Testis (tissue), 3 donors: Measurements from ENCODE around the gene SHROOM2. TPM values are rescaled to one million over a fixed set of nuclear protein-coding genes. Genes with fewer than 3 reads are reported as not detected.

Experiments
- DNase-seq: peaks from one replicate; pipeline ENCODE4 v3.0.0-alpha.2; 2019
- H3K27ac ChIP-seq, 2 donors: fragments of 200-600 bp; sonication (generic); one replicate each; pipeline ENCODE4 v1.5.1; 2019
- H3K27me3 ChIP-seq: fragments of 200-600 bp; sonication (generic); one replicate; pipeline ENCODE4 v1.5.1; 2019
- H3K36me3 ChIP-seq: fragments of 200-600 bp; sonication (generic); one replicate; pipeline ENCODE4 v1.5.1; 2017; ENCODE audit warnings: low read depth; ENCODE audit errors: missing control alignments
- H3K4me1 ChIP-seq: fragments of 200-600 bp; sonication (generic); one replicate; pipeline ENCODE4 v1.5.1; 2019
- H3K4me3 ChIP-seq, 2 donors: fragments of 200-600 bp; sonication (generic); one replicate each; pipeline ENCODE4 v1.5.1; 2017 to 2019
- H3K9me3 ChIP-seq: fragments of 200-600 bp; sonication (generic); one replicate; pipeline ENCODE4 v1.5.1; 2017
- POLR2A ChIP-seq: fragments of 450-650 bp; IDR thresholded peaks from one replicate; pipeline ENCODE4 v1.6.1; 2017; ENCODE audit warnings: antibody characterized with exemption, mild to moderate bottlenecking, moderate library complexity
- WGBS, 2 donors: methylation state at CpG; one replicate each; pipeline ENCODE4 v1.1.5; 2018; 5-methylcytosine and 5-hydroxymethylcytosine counted together
- intact Hi-C: fragments of 100-400 bp; cut with DNase I; formaldehyde crosslinking; loops from one replicate; pipeline ENCODE4 v1.15.1; 2023; ENCODE audit warnings: low total_unique reads
- polyA plus RNA-seq: library from polyadenylated mRNA; stranded (reverse); fragments of 350-450 nt; fragmentation: Illumina TruSeq; extraction: RNeasy Lipid Tissue Mini Kit (QIAGEN cat#74804); gene quantifications from one replicate; pipeline ENCODE4 v1.2.3, GENCODE V29; 2014; ENCODE audit warnings: low read depth, low replicate concordance; ENCODE audit not compliant: insufficient read depth
- total RNA-seq, 2 donors: library from RNA; depleted of rRNA; stranded (reverse); fragments of >200 nt; gene quantifications; one replicate each; pipeline ENCODE4 v1.2.3, GENCODE V29; 2016
- TF ChIP-seq, protein P1 (sequence below), 3 experiments: fragments of 450-650 bp in 2 of 3; fragments of 200-600 bp in 1 of 3; sonication (generic) in 1 of 3; IDR thresholded peaks; one replicate each; pipeline ENCODE4 v1.5.1; 2016 to 2019; ENCODE audit warnings: antibody characterized with exemption in 3 of 3, mild to moderate bottlenecking in 2 of 3, moderate library complexity in 1 of 3

Gene SHROOM2
- total and polyA plus RNA-seq, 3 donors from 2014 or later = 8.2 to 46.0 (median 22.1) TPM

DNA sequence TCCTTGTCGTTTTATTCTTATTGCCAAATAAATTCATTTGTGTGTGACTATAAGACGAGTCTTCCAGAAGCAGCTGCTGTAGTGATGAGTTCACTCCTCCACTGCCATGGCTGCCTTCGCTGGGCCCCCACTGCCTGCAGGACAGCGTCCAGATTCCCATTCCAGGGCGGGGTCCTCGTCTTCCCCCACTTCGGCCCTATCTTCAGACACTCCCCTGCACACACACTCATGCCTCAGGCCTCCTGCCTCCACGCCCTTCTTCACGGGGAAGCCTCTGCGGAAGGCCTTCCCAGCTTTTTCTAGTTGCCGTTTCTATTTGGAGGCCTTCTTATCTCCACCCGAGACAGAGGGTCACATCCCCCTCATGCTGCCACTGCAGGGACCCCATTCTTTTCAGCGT is 80.4 kb downstream of the SHROOM2 start:
- no peaks in the 10 kb centered on the region for H3K9me3 ChIP-seq
- DNase-seq = peak; percentile 31
- TF ChIP-seq POLR2A = no peak
- TF ChIP-seq, protein P1, sequence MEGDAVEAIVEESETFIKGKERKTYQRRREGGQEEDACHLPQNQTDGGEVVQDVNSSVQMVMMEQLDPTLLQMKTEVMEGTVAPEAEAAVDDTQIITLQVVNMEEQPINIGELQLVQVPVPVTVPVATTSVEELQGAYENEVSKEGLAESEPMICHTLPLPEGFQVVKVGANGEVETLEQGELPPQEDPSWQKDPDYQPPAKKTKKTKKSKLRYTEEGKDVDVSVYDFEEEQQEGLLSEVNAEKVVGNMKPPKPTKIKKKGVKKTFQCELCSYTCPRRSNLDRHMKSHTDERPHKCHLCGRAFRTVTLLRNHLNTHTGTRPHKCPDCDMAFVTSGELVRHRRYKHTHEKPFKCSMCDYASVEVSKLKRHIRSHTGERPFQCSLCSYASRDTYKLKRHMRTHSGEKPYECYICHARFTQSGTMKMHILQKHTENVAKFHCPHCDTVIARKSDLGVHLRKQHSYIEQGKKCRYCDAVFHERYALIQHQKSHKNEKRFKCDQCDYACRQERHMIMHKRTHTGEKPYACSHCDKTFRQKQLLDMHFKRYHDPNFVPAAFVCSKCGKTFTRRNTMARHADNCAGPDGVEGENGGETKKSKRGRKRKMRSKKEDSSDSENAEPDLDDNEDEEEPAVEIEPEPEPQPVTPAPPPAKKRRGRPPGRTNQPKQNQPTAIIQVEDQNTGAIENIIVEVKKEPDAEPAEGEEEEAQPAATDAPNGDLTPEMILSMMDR (IDR thresholded peaks at IDR 0.05) = no peak
- no peak overlapping the region for H3K27ac ChIP-seq
- no peaks in the 10 kb centered on the region for H3K27me3 ChIP-seq
- no peaks in the 10 kb centered on the region for H3K4me1 ChIP-seq
- intact Hi-C loops = no loop called here
- no peak overlapping the region for H3K4me3 ChIP-seq
- no peaks in the 10 kb centered on the region for H3K36me3 ChIP-seq
- 42 to 53% methylated on average over 10 to 11 of the region's 13 CpGs for WGBS, 2 donors

DNA sequence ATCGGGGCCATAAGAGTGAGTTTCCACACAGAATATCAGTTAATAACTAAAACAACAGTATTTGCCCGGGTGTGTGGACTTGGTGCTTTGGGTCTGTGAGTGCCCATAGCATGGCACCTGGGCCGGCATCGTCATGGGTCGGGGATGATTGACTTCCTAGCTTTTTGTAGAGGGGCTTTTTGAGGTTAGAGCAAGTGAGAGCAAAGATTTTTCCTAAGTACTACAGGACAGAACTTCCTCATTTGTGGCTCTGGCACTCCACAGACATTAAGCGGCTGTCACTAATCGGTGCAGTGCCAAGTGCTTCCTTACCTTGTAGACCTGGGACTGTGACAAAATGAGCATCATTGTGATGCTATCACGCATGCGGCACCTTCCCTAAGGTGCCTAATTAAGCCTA is 81.0 kb downstream of the SHROOM2 start:
- H3K4me1 ChIP-seq = no peaks in the 10 kb centered on the region
- H3K27ac ChIP-seq = no peak overlapping the region
- no peaks in the 10 kb centered on the region for H3K27me3 ChIP-seq
- intact Hi-C loops = no loop called here
- H3K36me3 ChIP-seq = no peaks in the 10 kb centered on the region
- no peak for TF ChIP-seq POLR2A
- TF ChIP-seq, protein P1 (IDR thresholded peaks at IDR 0.05) = no peak
- 42 to 86% methylated on average over 9 of the region's 9 CpGs for WGBS, 2 donors
- no peak for DNase-seq
- no peak overlapping the region for H3K4me3 ChIP-seq
- H3K9me3 ChIP-seq = no peaks in the 10 kb centered on the region

DNA sequence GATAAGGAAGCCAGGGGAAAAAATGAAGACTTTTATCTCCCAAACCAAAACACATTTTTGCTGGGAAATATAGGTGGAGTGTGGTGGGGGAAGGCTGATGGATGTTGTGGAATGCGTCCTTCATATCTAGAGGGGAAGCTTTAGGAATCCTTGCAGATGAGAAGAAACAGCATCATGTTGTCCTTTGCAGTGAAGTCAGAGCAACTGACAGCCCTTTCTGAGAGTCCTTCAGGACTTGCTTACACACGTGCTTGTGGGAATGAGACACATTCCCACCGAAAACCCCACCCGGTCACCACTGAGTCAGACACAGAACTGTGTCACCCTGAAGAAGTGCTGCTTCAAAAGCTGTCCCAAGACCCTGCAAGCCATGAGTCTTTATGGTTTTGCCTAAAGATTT is 81.5 kb downstream of the SHROOM2 start:
- Histone ChIP-seq H3K27me3 (no peaks in the 10 kb centered on the region), H3K36me3 (no peaks in the 10 kb centered on the region), H3K4me1 (no peaks in the 10 kb centered on the region), H3K4me3 (no peak overlapping the region), H3K27ac (no peak overlapping the region), H3K9me3 (no peaks in the 10 kb centered on the region)
- DNase-seq = no peak
- intact Hi-C loops = no loop called here
- TF ChIP-seq POLR2A = no peak
- TF ChIP-seq, protein P1 (IDR thresholded peaks at IDR 0.05) = no peak
- WGBS, 2 donors = 48 to 93% methylated on average over 3 to 4 of the region's 4 CpGs

DNA sequence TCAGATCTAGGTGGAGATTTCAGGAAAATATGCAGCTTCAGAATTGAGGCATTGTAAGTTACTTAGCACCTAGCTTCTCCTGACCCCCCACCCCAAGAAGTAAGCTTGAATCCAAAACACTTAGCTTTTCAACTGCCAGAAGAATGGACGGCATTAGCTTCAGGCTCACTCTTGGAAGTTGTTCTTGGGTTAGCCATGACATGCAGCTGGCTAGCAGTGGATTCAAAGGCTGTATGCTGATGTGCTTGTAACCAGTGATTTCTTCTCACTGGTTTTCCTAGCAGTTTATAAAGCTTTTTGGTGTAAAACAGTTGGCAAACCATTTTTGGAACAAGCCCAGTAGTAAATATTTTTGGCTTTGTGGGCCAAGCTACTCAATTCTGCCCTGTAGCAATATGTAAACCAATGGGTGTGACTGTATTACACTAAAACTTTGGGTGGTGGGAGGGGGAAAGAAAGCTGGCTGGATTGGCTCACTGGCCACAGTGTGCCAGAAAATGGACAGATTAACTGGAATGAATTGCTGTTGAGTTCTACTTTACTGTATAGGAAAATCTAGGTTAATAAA is 85.6 kb downstream of the SHROOM2 start:
- DNase-seq = no peak
- Histone ChIP-seq H3K9me3 (no peaks in the 10 kb centered on the region), H3K27ac (no peak overlapping the region), H3K27me3 (no peaks in the 10 kb centered on the region), H3K4me3 (no peak overlapping the region), H3K36me3 (no peaks in the 10 kb centered on the region), H3K4me1 (no peaks in the 10 kb centered on the region)
- intact Hi-C loops = no loop called here
- WGBS, 2 donors = 67 to 80% methylated on average over 1 of the region's 1 CpG
- TF ChIP-seq, protein P1 (IDR thresholded peaks at IDR 0.05) = no peak

DNA sequence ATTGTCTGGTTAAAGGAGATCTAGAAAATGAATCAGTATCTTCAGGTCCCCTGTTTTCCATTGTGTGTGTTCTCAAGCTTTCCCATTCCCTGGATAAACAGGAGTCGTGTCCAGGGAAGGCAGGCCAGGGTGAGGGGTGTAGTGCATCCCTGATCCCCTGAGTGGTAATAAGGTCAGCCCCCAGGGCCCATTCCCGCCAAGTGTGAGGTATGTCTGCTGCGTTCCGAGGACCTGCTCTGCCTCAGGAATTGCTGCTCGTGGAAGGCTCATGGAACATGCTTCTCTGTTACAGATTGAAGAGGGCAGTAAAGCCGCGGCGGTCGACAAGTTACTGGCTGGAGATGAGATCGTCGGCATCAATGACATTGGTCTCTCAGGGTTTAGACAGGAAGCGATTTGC is 87.1 kb downstream of the SHROOM2 start:
- 86 to 95% methylated on average over 8 to 12 of the region's 12 CpGs for WGBS, 2 donors
- H3K4me3 ChIP-seq = no peak overlapping the region
- no peaks in the 10 kb centered on the region for H3K9me3 ChIP-seq
- H3K27me3 ChIP-seq = no peaks in the 10 kb centered on the region
- H3K36me3 ChIP-seq = no peaks in the 10 kb centered on the region
- DNase-seq = no peak
- intact Hi-C loops = no loop called here
- H3K27ac ChIP-seq = no peak overlapping the region
- no peaks in the 10 kb centered on the region for H3K4me1 ChIP-seq
- no peak for TF ChIP-seq POLR2A
- TF ChIP-seq, protein P1 (IDR thresholded peaks at IDR 0.05) = no peak
